ENCODE results near the gene CD8B2. TPM values are rescaled to one million over a fixed set of nuclear protein-coding genes. Genes with fewer than 3 reads are reported as not detected.

CD8B2 gene
- total RNA-seq, 1 experiment from 2014 or later, result not detected

GRCh38 chr2:106563195-106563594 lies 76.0 kb downstream of the CD8B2 start:
- H3K27ac ChIP-seq (ENCODE audit: low read length), result no peak overlapping the region
- peaks cover 7% of the 10 kb centered on the region for H3K27me3 ChIP-seq (ENCODE audit: control insufficient read depth, insufficient read depth, low read length)
- DNase-seq (ENCODE audit: low read depth, low spot score), result no peak
- intact Hi-C loops (cut with micrococcal nuclease; ENCODE audit: unreplicated experiment), result no loop called here
- H3K4me1 ChIP-seq (ENCODE audit: control insufficient read depth, insufficient read depth, low read length), result no peaks in the 10 kb centered on the region
- no peak for ATAC-seq
- TF ChIP-seq POLR2AphosphoS5 (IDR thresholded peaks at IDR 0.05; ENCODE audit: low read depth, low read length) (no peak), CTCF (IDR thresholded peaks at IDR 0.05) (peak; percentile 35; the same call in 1 of the 2 replicates)
- no peaks in the 10 kb centered on the region for H3K9me3 ChIP-seq (ENCODE audit: control insufficient read depth, insufficient read depth, low read depth, low read length)
- in situ Hi-C loops (cut with HindIII; ENCODE audit: low pct_unique_long_range_greater_than_20kb, low sequenced_read_pairs), result no loop called here
- H3K36me3 ChIP-seq (ENCODE audit: control insufficient read depth, insufficient read depth, low read length), result no peaks in the 10 kb centered on the region
- ChIA-PET POLR2A (no interaction called here), CTCF (interaction anchor here (1.3 kb wide), 1 partner anchor 19 kb away, joined by 5 read pairs; no protein-coding TSS in a partner anchor)
- no TSS peak for BruUV-seq (replicated peaks)
- no peak overlapping the region for H3K4me3 ChIP-seq (ENCODE audit: low read depth in 2 of 2, low read length in 2 of 2)

- Histone ChIP-seq H3K27ac (ENCODE audit: low read length) (no peak overlapping the region), H3K36me3 (ENCODE audit: control insufficient read depth, insufficient read depth, low read length) (no peaks in the 10 kb centered on the region), H3K27me3 (ENCODE audit: control insufficient read depth, insufficient read depth, low read length) (peaks cover 7% of the 10 kb centered on the region), H3K4me1 (ENCODE audit: control insufficient read depth, insufficient read depth, low read length) (no peaks in the 10 kb centered on the region), H3K9me3 (ENCODE audit: control insufficient read depth, insufficient read depth, low read depth, low read length) (no peaks in the 10 kb centered on the region), H3K4me3 (ENCODE audit: low read depth in 2 of 2, low read length in 2 of 2) (no peak overlapping the region)
- no peak for TF ChIP-seq TCF7L2 (IDR thresholded peaks at IDR 0.05; ENCODE audit: low read depth, low read length)
- no peak for TF ChIP-seq CTCF (IDR thresholded peaks at IDR 0.05)
- TF ChIP-seq POLR2AphosphoS5 (IDR thresholded peaks at IDR 0.05; ENCODE audit: low read depth, low read length), result no peak
- TF ChIP-seq SIN3A (IDR thresholded peaks at IDR 0.05; ENCODE audit: borderline replicate concordance, insufficient read depth, low read depth, low read length), result no peak
- TF ChIP-seq REST (IDR thresholded peaks at IDR 0.05; ENCODE audit: insufficient read depth in 1 of 2, low read depth in 2 of 2, low read length in 1 of 2), result no peak
- intact Hi-C loops (cut with micrococcal nuclease; ENCODE audit: unreplicated experiment) (no loop called here), in situ Hi-C loops (cut with HindIII; ENCODE audit: low pct_unique_long_range_greater_than_20kb, low sequenced_read_pairs) (no loop called here)
- POLR2A ChIA-PET, result no interaction called here
- BruUV-seq (replicated peaks), result no TSS peak
- DNase-seq (ENCODE audit: low read depth, low spot score) (no peak), ATAC-seq (no peak)
- CTCF ChIA-PET, result no interaction called here
Measured at GRCh38 chr2:106565599-106565998, 78.4 kb downstream of the CD8B2 start.

Data from Panc1 (cell line).